Neural progenitor cell (in vitro differentiated cells): ENCODE results near the gene ZNF710. TPM values are rescaled to one million over a fixed set of nuclear protein-coding genes. Genes with fewer than 3 reads are reported as not detected.
A peak's percentile ranks its signal among the peaks of the same experiment; 100 is the strongest.
"Not testable (repeated sequence)": the region's sequence is repeated elsewhere in the genome, so short reads cannot be mapped to it uniquely, and the experiment has no call there.

ENCODE experiments used
- DNase-seq: peaks from one replicate; pipeline ENCODE4 v3.0.0-alpha.2; 2016; ENCODE audit warnings: low spot score
- H2AFZ ChIP-seq: fragments of 200-600 bp; sonication (generic); replicated peaks from 2 replicates; pipeline ENCODE4 v1.6.1; 2016; ENCODE audit warnings: antibody characterized with exemption
- H3F3A ChIP-seq: fragments of 200-600 bp; sonication (generic); 2 replicates; pipeline ENCODE4 v1.6.1; 2016; ENCODE audit warnings: antibody characterized with exemption, low read depth
- H3K27ac ChIP-seq: fragments of 200-600 bp; sonication (generic); 2 replicates; pipeline ENCODE4 v1.5.1; 2016; ENCODE audit warnings: mild to moderate bottlenecking
- H3K27me3 ChIP-seq: fragments of 200-600 bp; sonication (generic); 2 replicates; pipeline ENCODE4 v1.6.1; 2016; ENCODE audit warnings: mild to moderate bottlenecking, moderate library complexity
- H3K36me3 ChIP-seq: fragments of 200-600 bp; sonication (generic); 2 replicates; pipeline ENCODE4 v1.5.1; 2016
- H3K4me1 ChIP-seq: fragments of 200-600 bp; sonication (generic); 2 replicates; pipeline ENCODE4 v1.6.1; 2016; ENCODE audit warnings: mixed run types
- H3K4me2 ChIP-seq: fragments of 200-600 bp; sonication (generic); 2 replicates; pipeline ENCODE4 v1.6.1; 2016
- H3K4me3 ChIP-seq: fragments of 200-600 bp; sonication (generic); 2 replicates; pipeline ENCODE4 v1.5.1; 2016
- H3K79me2 ChIP-seq: fragments of 200-600 bp; sonication (generic); 2 replicates; pipeline ENCODE4 v1.6.1; 2016; ENCODE audit warnings: low read depth
- H3K9ac ChIP-seq: fragments of 200-600 bp; sonication (generic); 2 replicates; pipeline ENCODE4 v1.6.1; 2016
- H3K9me3 ChIP-seq: fragments of 200-600 bp; sonication (generic); 2 replicates; pipeline ENCODE4 v1.5.1; 2016; ENCODE audit warnings: low read depth
- H4K20me1 ChIP-seq: fragments of 200-600 bp; sonication (generic); 2 replicates; pipeline ENCODE4 v1.6.1; 2016; ENCODE audit warnings: low read depth
- H3K27ac Mint-ChIP-seq: 3 replicates; pipeline ENCODE4 v1.8.0; 2021; ENCODE audit warnings: mixed read lengths
- H3K27me3 Mint-ChIP-seq: 2 replicates; pipeline ENCODE4 v1.8.0; 2022; ENCODE audit warnings: low read depth, mild to moderate bottlenecking, inconsistent platforms, moderate library complexity, mixed read lengths; ENCODE audit not compliant: insufficient read depth
- H3K36me3 Mint-ChIP-seq: 3 replicates; pipeline ENCODE4 v1.8.0; 2021; ENCODE audit warnings: mixed read lengths
- H3K4me1 Mint-ChIP-seq: 3 replicates; pipeline ENCODE4 v1.8.0; 2021; ENCODE audit warnings: mixed read lengths
- H3K4me3 Mint-ChIP-seq: 3 replicates; pipeline ENCODE4 v1.8.0; 2021; ENCODE audit warnings: mild to moderate bottlenecking, moderate library complexity, mixed read lengths
- H3K9me3 Mint-ChIP-seq: 3 replicates; pipeline ENCODE4 v1.8.0; 2020; ENCODE audit warnings: mixed read lengths
- CTCF ChIP-seq: fragments of 200-600 bp; sonication (generic); IDR thresholded peaks from 2 replicates; pipeline ENCODE4 v1.5.1; 2017; ENCODE audit warnings: antibody characterized with exemption, mild to moderate bottlenecking
- EZH2 ChIP-seq: fragments of 200-600 bp; sonication (generic); IDR thresholded peaks from 2 replicates; pipeline ENCODE4 v1.6.1; 2017; ENCODE audit warnings: antibody characterized with exemption, mild to moderate bottlenecking, moderate library complexity
- EZH2phosphoT487 ChIP-seq: fragments of 200-600 bp; sonication (generic); IDR thresholded peaks from 2 replicates; pipeline ENCODE4 v1.6.1; 2017; ENCODE audit warnings: antibody characterized with exemption
- total RNA-seq: library from RNA; depleted of rRNA; stranded (reverse); fragments of >200 nt; gene quantifications from 2 replicates; pipeline ENCODE4 v1.2.3, GENCODE V29; 2015; ENCODE audit warnings: low replicate concordance

The ZNF710 gene
- total RNA-seq, result 14.9 and 29.6 TPM in 2 replicates

- Histone ChIP-seq H2AFZ (no peak within 1 kb of the TSS), H3K27me3 (no peaks in the 10 kb centered on the region), H3K36me3 (no peaks in the 10 kb centered on the region), H3K9ac (peak within 1 kb of the TSS; percentile 22), H3K27ac (peak within 1 kb of the TSS; percentile 76), H3K4me3 (peak within 1 kb of the TSS; percentile 91), H3K4me2 (peak within 1 kb of the TSS; percentile 80), H3K79me2 (peaks cover 52% of the 10 kb centered on the region), H3F3A (peaks cover 53% of the 10 kb centered on the region), H4K20me1 (peaks cover 37% of the 10 kb centered on the region), H3K9me3 (no peaks in the 10 kb centered on the region), H3K4me1 (peaks cover 44% of the 10 kb centered on the region)
- Mint-ChIP-seq H3K4me1 (peaks cover 52% of the 10 kb centered on the region), H3K27ac (peak within 1 kb of the TSS; percentile 95), H3K9me3 (no peaks in the 10 kb centered on the region), H3K27me3 (peaks cover 5% of the 10 kb centered on the region), H3K36me3 (peaks cover 4% of the 10 kb centered on the region), H3K4me3 (peak within 1 kb of the TSS; percentile 91)
- peak; percentile 73 for DNase-seq
- no peak for TF ChIP-seq CTCF
- TF ChIP-seq EZH2phosphoT487, result no peak
- no peak for TF ChIP-seq EZH2
Observed at GRCh38 chr15:90001062-90001682, at the start of gene ZNF710. ZNF710 (plus strand) TSS chr15:90001324; CDS start chr15:90067138, 65,814 bp downstream.

GRCh38 chr15:89954541-89954940 lies 46.6 kb upstream of the ZNF710 start:
- DNase-seq, result no peak

GRCh38 chr15:89955449-89955998 lies 45.6 kb upstream of the ZNF710 start:
- not testable (repeated sequence) for H3K4me2 ChIP-seq, H3K27ac ChIP-seq, H3K4me3 ChIP-seq, H3K79me2 ChIP-seq, H3K4me1 ChIP-seq, H3K27me3 ChIP-seq, H3K36me3 Mint-ChIP-seq, H4K20me1 ChIP-seq, H3K27ac Mint-ChIP-seq, H2AFZ ChIP-seq, H3K9ac ChIP-seq, H3K9me3 ChIP-seq, H3K9me3 Mint-ChIP-seq, H3F3A ChIP-seq, H3K4me3 Mint-ChIP-seq, H3K36me3 ChIP-seq, H3K4me1 Mint-ChIP-seq, DNase-seq, H3K27me3 Mint-ChIP-seq

More at GRCh38 chr15:89954541-89954940, 46.6 kb upstream of the ZNF710 start:
- H3K9ac ChIP-seq, result no peak overlapping the region
- no peaks in the 10 kb centered on the region for H3F3A ChIP-seq
- no peak overlapping the region for H3K4me3 ChIP-seq
- H3K4me2 ChIP-seq, result no peak overlapping the region
- no peaks in the 10 kb centered on the region for H3K79me2 ChIP-seq
- no peaks in the 10 kb centered on the region for H3K36me3 ChIP-seq
- no peaks in the 10 kb centered on the region for H3K27me3 ChIP-seq
- no peak for TF ChIP-seq EZH2phosphoT487
- no peak for TF ChIP-seq EZH2
- TF ChIP-seq CTCF, result no peak
- no peaks in the 10 kb centered on the region for H3K4me1 Mint-ChIP-seq
- H3K4me3 Mint-ChIP-seq, result no peak overlapping the region
- peaks cover 2% of the 10 kb centered on the region for H3K27me3 Mint-ChIP-seq
- H3K4me1 ChIP-seq, result no peaks in the 10 kb centered on the region
- no peak overlapping the region for H3K27ac Mint-ChIP-seq
- no peak overlapping the region for H3K27ac ChIP-seq
- no peaks in the 10 kb centered on the region for H3K9me3 ChIP-seq
- H3K9me3 Mint-ChIP-seq, result peaks cover 3% of the 10 kb centered on the region
- H4K20me1 ChIP-seq, result no peaks in the 10 kb centered on the region
- no peak overlapping the region for H2AFZ ChIP-seq
- no peaks in the 10 kb centered on the region for H3K36me3 Mint-ChIP-seq

GRCh38 chr15:89958107-89958805 lies 42.9 kb upstream of the ZNF710 start:
- Histone ChIP-seq H3K4me2 (no peak overlapping the region), H4K20me1 (no peaks in the 10 kb centered on the region), H3K27ac (no peak overlapping the region), H3F3A (no peaks in the 10 kb centered on the region), H3K4me1 (no peaks in the 10 kb centered on the region), H3K36me3 (no peaks in the 10 kb centered on the region), H3K9ac (no peak overlapping the region), H3K79me2 (no peaks in the 10 kb centered on the region), H3K27me3 (no peaks in the 10 kb centered on the region), H3K9me3 (no peaks in the 10 kb centered on the region), H2AFZ (peak overlapping the region; percentile 28), H3K4me3 (no peak overlapping the region)
- no peak overlapping the region for H3K4me3 Mint-ChIP-seq
- DNase-seq, result no peak
- H3K27ac Mint-ChIP-seq, result no peak overlapping the region
- TF ChIP-seq CTCF (no peak), EZH2 (no peak), EZH2phosphoT487 (no peak)
- peaks cover 2% of the 10 kb centered on the region for H3K27me3 Mint-ChIP-seq
- peaks cover 3% of the 10 kb centered on the region for H3K9me3 Mint-ChIP-seq
- no peaks in the 10 kb centered on the region for H3K36me3 Mint-ChIP-seq
- no peaks in the 10 kb centered on the region for H3K4me1 Mint-ChIP-seq
